Activated naive CD8-positive, alpha-beta T cell treated with anti-CD3 and anti-CD28 coated beads, Interleukin-2, amount 50 U/mL, for 24 hours (primary cell): ENCODE measurements around the gene CCBE1.
"Not testable (repeated sequence)": the region's sequence is repeated elsewhere in the genome, so short reads cannot be mapped to it uniquely, and the experiment has no call there.

ENCODE experiments used
- ATAC-seq: fragments of 150-1000 bp; cut with Tn5 transposase; one replicate; pipeline ENCODE4 v1.10.0; 2021
- DNase-seq: peaks from one replicate; pipeline ENCODE4 v3.0.0; 2021
- H3K27ac Mint-ChIP-seq: one replicate; pipeline ENCODE4 v1.8.0; 2021; ENCODE audit warnings: mild to moderate bottlenecking, mixed read lengths
- H3K27me3 Mint-ChIP-seq: one replicate; pipeline ENCODE4 v1.8.0; 2021; ENCODE audit warnings: mixed read lengths
- H3K36me3 Mint-ChIP-seq: one replicate; pipeline ENCODE4 v1.8.0; 2021; ENCODE audit warnings: low read depth, mixed read lengths
- H3K4me1 Mint-ChIP-seq: one replicate; pipeline ENCODE4 v1.8.0; 2021; ENCODE audit warnings: mixed read lengths
- H3K4me3 Mint-ChIP-seq: one replicate; pipeline ENCODE4 v1.8.0; 2021; ENCODE audit warnings: mild to moderate bottlenecking, moderate library complexity, mixed read lengths
- H3K9me3 Mint-ChIP-seq: one replicate; pipeline ENCODE4 v1.8.0; 2021; ENCODE audit warnings: mixed read lengths

Gene CCBE1

DNA sequence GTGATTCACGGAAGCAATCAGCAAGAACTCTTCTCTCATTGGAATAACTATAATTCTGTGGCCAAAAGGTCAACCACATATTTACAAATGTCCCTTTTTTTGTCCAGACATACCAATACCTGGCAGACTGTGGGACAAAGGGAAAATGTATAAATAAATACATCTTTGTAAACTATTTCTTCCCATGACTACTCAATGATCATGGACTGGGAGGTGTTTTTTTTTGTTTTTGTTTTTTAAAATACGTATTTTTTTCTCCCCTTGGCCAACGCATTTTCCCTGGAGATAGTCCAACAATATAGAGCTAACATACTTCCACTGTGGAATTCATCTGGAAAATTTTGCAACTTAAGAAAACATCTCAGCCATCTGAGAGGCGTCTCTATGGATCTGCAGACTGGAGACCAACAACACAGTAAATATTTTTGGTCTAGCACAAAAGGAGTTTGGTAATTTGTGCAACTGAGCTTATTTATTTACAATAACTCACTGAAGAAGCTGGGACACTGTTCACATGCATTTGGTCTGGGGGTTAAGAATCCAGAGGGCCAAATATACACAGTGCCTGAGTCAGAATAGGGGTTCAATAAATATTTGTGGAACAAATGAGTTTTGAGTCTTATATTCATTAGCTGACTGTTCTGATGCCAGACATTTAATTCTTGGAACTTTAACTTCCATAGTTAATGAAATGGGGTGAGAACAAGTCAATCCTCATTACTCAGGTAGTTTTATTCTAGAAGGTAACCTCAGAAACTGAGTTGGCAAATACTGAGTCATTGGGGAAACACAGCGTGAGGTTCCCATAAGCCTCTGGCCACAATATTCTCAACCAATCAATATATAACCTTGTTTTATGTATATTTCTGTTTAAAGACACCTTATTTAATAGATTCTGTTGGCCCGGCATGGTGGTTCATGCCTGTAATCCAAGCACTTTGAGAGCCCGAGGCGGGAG lies 36.2 kb downstream of the CCBE1 start:
- ATAC-seq (no peak), DNase-seq (no peak)
- no peak overlapping the region for H3K27ac Mint-ChIP-seq
- H3K9me3 Mint-ChIP-seq = no peaks in the 10 kb centered on the region
- peaks cover 5% of the 10 kb centered on the region for H3K27me3 Mint-ChIP-seq
- no peaks in the 10 kb centered on the region for H3K4me1 Mint-ChIP-seq
- no peak overlapping the region for H3K4me3 Mint-ChIP-seq
- no peaks in the 10 kb centered on the region for H3K36me3 Mint-ChIP-seq

DNA sequence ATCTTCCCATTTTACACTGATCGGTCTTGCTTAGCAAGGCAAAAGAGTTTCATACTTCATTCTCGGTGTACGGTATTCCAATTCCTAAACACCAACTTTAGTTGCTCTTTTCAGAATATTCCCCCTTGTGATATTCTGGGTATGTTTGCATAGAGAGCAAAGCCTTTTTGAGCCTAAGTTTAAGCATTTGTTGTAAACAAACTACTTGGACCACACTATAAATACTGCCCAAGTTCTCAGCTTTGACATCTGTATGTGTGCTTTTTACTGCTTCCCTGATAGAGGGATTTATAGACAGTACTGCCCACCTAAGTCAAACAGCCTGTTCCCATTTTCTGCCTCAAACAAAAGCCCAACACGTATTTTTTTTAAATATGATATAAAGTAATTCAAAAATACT lies 36.9 kb downstream of the CCBE1 start:
- H3K27ac Mint-ChIP-seq = no peak overlapping the region
- H3K9me3 Mint-ChIP-seq = no peaks in the 10 kb centered on the region
- peaks cover 5% of the 10 kb centered on the region for H3K27me3 Mint-ChIP-seq
- H3K4me3 Mint-ChIP-seq = no peak overlapping the region
- no peaks in the 10 kb centered on the region for H3K4me1 Mint-ChIP-seq
- ATAC-seq (no peak), DNase-seq (no peak)
- H3K36me3 Mint-ChIP-seq = no peaks in the 10 kb centered on the region

DNA sequence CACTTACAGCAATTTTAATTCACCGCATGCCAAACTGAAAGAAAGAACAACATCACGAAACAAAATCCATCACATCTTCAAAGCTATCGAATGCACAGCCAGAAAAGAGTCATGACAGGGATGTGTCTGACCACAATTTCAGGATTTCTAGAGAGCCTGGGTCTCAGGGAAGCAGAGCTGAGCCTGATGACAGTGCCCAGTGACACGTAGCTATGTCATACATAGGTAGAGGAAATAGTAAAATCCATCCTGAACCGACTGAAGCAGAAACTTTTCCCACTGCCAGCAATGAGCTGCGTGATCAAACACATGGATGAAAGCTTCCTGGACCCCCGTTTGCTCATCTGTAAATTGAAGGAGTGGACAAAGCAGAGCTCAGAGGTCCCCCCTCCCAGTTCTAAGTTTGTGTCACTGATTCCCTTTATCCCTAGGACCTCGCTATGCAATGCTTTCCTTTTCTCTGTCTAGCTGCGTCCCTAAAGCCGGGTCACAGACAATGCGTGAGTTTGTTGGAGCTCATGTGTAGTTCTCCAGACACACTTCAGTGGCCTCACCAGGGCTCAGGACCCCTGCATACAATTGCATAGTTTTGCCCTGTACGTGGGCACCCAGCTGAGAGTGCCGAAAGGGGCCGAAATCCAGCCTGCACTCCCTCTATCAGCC lies 37.6 kb downstream of the CCBE1 start:
- H3K9me3 Mint-ChIP-seq = no peaks in the 10 kb centered on the region
- H3K36me3 Mint-ChIP-seq = no peaks in the 10 kb centered on the region
- H3K27me3 Mint-ChIP-seq = peaks cover 5% of the 10 kb centered on the region
- DNase-seq (no peak), ATAC-seq (no peak)
- H3K4me3 Mint-ChIP-seq = no peak overlapping the region
- no peak overlapping the region for H3K27ac Mint-ChIP-seq
- no peaks in the 10 kb centered on the region for H3K4me1 Mint-ChIP-seq

DNA sequence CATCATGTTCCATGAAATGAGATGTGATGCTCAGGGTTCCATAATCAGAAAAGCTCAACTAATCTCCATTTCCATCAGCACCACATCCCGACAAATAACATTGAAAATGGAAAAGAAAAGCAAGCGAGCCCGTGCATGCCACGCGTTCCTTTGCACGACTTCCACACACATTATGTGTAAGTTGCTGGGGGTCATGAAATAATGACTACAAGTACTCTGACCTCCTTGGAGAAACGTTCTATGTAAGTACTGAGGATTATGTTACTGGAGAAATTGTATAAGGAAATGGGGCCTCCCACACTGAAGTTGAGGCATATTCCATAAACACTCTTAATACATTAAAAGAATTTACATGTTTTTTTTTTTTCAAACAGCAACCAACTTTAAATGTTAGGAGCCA lies 38.3 kb downstream of the CCBE1 start:
- no peaks in the 10 kb centered on the region for H3K4me1 Mint-ChIP-seq

DNA sequence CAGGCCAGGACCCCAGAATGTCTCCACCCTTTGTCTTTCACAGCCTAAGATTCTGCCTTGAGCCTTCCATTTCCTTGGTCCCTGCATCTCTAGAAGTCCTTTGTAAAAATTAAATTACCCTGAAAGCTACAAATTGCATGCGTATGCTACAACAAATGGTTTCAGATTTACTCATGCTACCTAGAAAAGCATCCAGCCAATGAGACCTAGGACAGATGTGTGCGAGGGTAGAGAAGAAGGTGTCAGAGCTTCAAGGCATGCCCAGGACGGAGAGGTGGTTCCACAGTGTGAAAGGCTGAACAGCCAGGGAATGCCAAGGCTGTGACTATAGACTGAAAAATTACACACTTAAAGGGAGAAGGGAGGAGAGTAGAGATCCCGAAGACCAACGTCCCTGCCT lies 40.2 kb downstream of the CCBE1 start:
- Mint-ChIP-seq H3K9me3 (no peaks in the 10 kb centered on the region), H3K27me3 (peaks cover 10% of the 10 kb centered on the region), H3K27ac (no peak overlapping the region), H3K36me3 (no peaks in the 10 kb centered on the region), H3K4me3 (no peak overlapping the region), H3K4me1 (no peaks in the 10 kb centered on the region)
- ATAC-seq (no peak), DNase-seq (no peak)

More for the DNA sequence above, 38.3 kb downstream of the CCBE1 start:
- peaks cover 5% of the 10 kb centered on the region for H3K27me3 Mint-ChIP-seq
- no peak overlapping the region for H3K27ac Mint-ChIP-seq
- H3K36me3 Mint-ChIP-seq = no peaks in the 10 kb centered on the region
- ATAC-seq = no peak
- no peak overlapping the region for H3K4me3 Mint-ChIP-seq
- DNase-seq = no peak
- H3K9me3 Mint-ChIP-seq = no peaks in the 10 kb centered on the region

DNA sequence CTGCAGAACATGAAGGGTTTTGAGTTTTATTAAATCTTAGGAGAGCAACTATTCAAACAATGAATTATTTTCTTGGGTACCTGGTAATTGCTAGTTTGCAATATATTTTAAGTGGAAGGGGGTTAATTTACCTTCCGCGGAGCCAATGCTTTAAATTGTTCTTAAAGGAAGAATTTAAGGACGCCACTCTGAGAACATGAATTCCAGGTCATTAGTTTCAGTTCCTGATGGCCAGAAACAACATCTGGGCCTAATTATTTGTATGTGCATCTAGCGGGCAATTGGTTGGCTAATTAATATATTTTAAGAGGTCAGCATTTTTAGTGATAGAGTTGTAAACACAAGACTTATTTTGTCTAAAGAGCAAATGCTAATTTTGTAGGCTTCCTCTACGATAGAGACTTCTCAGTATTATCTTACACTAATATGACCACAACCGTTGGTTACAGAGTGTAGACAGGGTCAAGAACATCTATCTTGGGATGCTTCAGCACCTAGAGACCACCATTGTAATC lies 40.8 kb downstream of the CCBE1 start:
- ATAC-seq = no peak

DNA sequence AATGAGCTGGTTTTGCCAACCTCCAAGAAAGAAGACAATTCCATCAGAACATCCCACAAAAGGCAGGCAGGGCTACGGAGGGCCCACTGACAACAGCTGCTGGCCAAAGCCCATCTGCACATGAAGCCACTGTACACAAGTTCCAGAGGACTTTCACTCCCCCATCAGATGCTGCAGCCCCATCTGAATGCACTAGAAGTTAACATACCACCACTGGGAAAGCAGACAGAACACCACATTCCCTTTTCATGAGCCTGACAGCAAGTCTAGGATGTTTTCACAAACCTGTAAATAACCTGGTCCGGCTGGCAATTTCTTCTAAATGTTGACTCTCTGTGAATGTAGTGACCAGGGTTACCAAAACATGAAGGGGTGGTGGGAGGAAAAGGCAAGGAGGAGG lies 41.5 kb downstream of the CCBE1 start:
- Mint-ChIP-seq H3K27me3 (peaks cover 12% of the 10 kb centered on the region), H3K4me3 (no peak overlapping the region), H3K4me1 (no peaks in the 10 kb centered on the region), H3K36me3 (no peaks in the 10 kb centered on the region), H3K27ac (no peak overlapping the region), H3K9me3 (no peaks in the 10 kb centered on the region)
- DNase-seq (no peak), ATAC-seq (no peak)

More for the DNA sequence above, 40.8 kb downstream of the CCBE1 start:
- Mint-ChIP-seq H3K27me3 (peaks cover 12% of the 10 kb centered on the region), H3K27ac (no peak overlapping the region), H3K36me3 (no peaks in the 10 kb centered on the region), H3K4me3 (no peak overlapping the region), H3K4me1 (no peaks in the 10 kb centered on the region), H3K9me3 (no peaks in the 10 kb centered on the region)
- DNase-seq = no peak

DNA sequence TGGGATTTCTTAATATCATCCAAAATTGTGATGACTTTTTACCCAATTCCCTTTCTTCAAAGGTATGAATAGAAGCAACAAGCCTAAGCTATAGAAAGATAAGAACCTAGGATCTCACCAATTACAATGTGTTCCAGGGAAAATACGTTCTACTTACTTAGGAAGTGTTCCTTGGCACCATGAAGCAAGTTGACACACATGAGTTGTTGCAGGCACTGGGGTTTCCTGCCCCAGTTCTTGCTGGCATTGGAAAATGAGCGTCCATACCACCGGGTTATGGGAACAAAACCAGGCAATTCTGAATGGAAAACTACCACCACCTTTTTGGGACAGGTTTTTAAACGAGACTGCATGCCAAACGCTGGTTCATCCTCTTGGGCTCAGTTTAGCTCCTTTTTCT lies 46.2 kb downstream of the CCBE1 start:
- Mint-ChIP-seq H3K4me1 (no peaks in the 10 kb centered on the region), H3K36me3 (no peaks in the 10 kb centered on the region), H3K27me3 (peaks cover 7% of the 10 kb centered on the region), H3K9me3 (no peaks in the 10 kb centered on the region), H3K27ac (no peak overlapping the region), H3K4me3 (no peak overlapping the region)
- ATAC-seq (no peak), DNase-seq (no peak)

DNA sequence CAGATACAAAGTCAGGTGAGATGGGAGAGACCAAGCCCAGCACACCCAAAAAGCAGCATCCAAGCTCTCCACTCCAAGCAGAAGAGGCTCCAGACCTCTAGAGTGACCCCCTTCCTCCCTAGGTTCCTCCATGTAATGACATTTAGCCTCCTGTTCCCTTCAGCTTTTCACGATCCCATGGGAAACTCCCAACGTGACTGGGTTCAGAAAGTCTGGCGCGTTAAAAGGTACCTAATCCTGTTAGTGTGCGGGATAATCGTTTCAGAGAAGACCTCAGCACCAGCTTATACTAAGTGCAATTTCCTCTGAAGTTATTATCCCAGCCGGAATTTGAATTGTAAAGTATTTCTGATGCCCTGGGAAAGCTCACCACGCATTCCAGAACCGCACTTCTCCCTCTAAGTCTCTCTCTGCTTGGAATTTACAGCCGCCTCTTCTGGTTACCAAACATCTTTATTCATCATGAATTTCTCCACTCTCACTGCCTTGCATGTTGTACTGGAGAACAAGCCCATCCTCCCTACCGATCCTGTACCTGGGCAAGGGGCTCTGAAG lies 46.9 kb downstream of the CCBE1 start:
- Mint-ChIP-seq H3K4me3 (no peak overlapping the region), H3K27ac (no peak overlapping the region), H3K4me1 (no peaks in the 10 kb centered on the region), H3K9me3 (no peaks in the 10 kb centered on the region), H3K27me3 (peaks cover 7% of the 10 kb centered on the region), H3K36me3 (no peaks in the 10 kb centered on the region)
- no peak for ATAC-seq
- no peak for DNase-seq

DNA sequence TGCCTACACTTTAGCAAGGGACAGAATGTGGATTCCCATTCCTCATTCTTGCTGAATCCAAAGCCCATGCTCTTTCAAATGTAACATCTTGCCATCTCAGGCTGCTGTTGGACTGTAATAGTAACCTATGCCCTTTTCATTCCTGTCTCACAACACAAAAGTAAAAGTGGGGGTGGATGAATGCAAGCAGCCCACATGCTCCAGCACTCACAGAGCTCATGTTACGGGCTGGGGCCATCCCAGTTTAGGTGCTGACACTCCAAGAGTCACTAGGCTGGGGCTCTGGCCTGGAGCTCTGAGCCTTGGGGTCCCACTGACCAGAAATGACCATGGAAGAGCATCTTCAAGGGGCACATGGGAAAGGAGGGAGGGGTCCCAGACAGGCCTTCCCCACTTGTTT lies 47.6 kb downstream of the CCBE1 start:
- no peak overlapping the region for H3K27ac Mint-ChIP-seq
- H3K4me1 Mint-ChIP-seq = no peaks in the 10 kb centered on the region
- no peak for DNase-seq
- peaks cover 7% of the 10 kb centered on the region for H3K27me3 Mint-ChIP-seq
- no peak for ATAC-seq
- H3K9me3 Mint-ChIP-seq = no peaks in the 10 kb centered on the region
- H3K36me3 Mint-ChIP-seq = no peaks in the 10 kb centered on the region
- H3K4me3 Mint-ChIP-seq = no peak overlapping the region

DNA sequence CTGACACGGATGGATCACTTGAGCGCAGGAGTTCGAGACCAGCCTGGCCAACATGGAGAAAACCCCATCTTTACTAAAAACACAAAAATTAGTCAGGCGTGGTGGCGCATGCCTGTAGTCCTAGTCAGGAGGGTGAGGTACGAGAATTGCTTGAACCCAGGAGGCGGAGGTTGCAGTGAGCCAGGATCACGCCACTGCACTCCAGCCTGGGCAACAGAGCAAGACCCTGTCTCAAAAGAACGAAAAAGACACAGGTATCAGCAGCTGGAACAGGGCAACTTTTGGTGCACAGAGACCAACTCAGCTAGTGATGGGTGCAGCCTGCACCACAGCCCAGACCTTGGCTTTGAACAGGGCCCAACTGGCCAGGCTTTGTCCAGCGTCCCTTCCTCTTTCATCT lies 48.8 kb downstream of the CCBE1 start:
- H3K4me3 Mint-ChIP-seq, H3K9me3 Mint-ChIP-seq, DNase-seq, H3K27me3 Mint-ChIP-seq, ATAC-seq, H3K4me1 Mint-ChIP-seq, H3K27ac Mint-ChIP-seq, H3K36me3 Mint-ChIP-seq: not testable (repeated sequence)

DNA sequence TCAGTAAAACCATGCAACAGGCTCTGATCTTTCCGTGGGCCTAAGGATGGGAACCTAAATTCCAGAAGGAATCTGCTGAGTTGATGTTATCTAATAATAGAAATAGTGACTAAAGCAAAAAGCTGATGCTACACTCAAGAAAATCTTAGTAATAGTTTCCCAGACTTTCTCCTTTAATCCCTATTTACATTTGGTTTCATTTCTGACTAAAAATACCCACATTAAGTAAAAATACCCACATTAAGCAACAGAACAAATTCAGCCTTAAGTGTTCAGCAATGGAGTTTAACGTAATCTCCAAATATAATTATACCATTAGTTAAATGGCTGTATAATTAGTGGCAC lies 50.3 kb downstream of the CCBE1 start:
- no peaks in the 10 kb centered on the region for H3K4me1 Mint-ChIP-seq
- no peak overlapping the region for H3K4me3 Mint-ChIP-seq
- DNase-seq (no peak), ATAC-seq (no peak)
- H3K27ac Mint-ChIP-seq = no peak overlapping the region
- H3K9me3 Mint-ChIP-seq = no peaks in the 10 kb centered on the region
- peaks cover 3% of the 10 kb centered on the region for H3K27me3 Mint-ChIP-seq
- H3K36me3 Mint-ChIP-seq = no peaks in the 10 kb centered on the region

DNA sequence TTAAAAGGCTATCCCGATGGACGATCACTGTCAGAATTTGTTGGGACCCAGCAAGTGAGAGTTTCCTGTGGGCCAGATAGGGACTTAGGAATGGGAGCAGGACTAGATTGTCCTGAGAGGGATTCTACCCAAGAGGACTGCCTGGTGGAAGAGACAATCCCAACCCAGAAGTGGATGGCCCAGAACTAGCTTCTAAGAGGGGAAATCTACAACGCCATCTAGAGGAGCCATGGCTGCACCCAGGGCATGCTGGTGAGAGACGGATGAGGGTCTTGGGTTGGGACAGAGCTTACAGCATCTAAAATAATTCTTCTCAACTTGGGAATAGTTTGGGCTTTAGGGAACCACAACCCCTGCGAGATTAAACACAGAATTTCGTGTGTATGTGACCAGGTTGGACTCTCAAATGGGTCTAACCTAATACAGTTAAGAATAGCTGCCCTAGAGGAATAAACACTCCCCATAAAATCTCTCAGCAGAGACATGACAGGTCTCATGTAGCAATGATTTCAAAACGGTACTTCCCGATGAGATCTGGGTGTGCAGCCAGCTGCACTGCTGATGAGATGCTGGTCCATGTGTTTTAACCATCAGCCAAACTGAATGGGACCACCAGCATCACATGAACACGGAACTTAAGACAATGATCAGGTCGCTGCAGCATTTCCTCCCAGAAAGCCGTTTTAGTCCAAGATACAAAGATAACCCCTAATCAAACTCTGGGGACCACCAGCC lies 50.8 kb downstream of the CCBE1 start:
- Mint-ChIP-seq H3K9me3 (no peaks in the 10 kb centered on the region), H3K4me1 (no peaks in the 10 kb centered on the region), H3K4me3 (no peak overlapping the region), H3K27ac (no peak overlapping the region), H3K27me3 (peaks cover 1% of the 10 kb centered on the region), H3K36me3 (no peaks in the 10 kb centered on the region)
- DNase-seq = no peak
- no peak for ATAC-seq

DNA sequence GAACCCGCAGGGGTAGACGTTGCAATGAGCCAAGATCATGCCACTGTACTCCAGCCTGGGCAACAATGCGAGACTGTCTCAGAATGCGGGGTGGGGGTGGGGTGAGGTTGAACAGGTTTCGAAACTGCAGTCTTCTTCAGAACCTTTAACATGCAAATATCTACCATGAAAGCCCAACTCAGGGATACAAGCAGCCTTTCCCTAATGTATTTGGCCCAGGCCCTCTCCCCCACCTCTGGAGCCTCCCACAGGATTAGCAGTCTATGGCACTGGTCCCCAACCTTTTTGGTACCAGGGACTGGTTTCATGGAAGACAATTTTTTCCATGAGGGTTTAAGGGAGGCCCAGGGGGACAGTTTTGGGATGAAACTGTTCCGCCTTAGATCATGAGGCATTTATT lies 53.5 kb downstream of the CCBE1 start:
- H3K36me3 Mint-ChIP-seq = no peaks in the 10 kb centered on the region
- DNase-seq (no peak), ATAC-seq (no peak)
- no peaks in the 10 kb centered on the region for H3K9me3 Mint-ChIP-seq
- H3K27me3 Mint-ChIP-seq = peaks cover 1% of the 10 kb centered on the region
- H3K4me1 Mint-ChIP-seq = no peaks in the 10 kb centered on the region
- no peak overlapping the region for H3K27ac Mint-ChIP-seq
- H3K4me3 Mint-ChIP-seq = no peak overlapping the region
